GM12878 (cell line): ENCODE measurements around the gene CLASP2. TPM values are rescaled to one million over a fixed set of nuclear protein-coding genes. Genes with fewer than 3 reads are reported as not detected.

Experiments
- ATAC-seq: fragments of 200-7000 bp; cut with Tn5 transposase; 3 replicates; pipeline ENCODE4 v1.9.1; 2020; ENCODE audit warnings: mild to moderate bottlenecking, moderate library complexity
- BruUV-seq: library from RNA; stranded (reverse); fragments of 400-500 nt; replicated peaks from 2 replicates; lab custom pipeline; 2021; lab: Mats Ljungman, UMichigan
- CTCF ChIA-PET: fragments of 300-600 bp; sonication (Branson Sonifier 250); formaldehyde crosslinking; extraction: SDS; loops from one replicate; lab custom pipeline; 2021; ENCODE audit warnings: inconsistent platforms; lab: Yijun Ruan, JAX
- POLR2A ChIA-PET: fragments of 350-600 bp; formaldehyde crosslinking; extraction: SDS; loops from one replicate; lab custom pipeline; 2021; ENCODE audit warnings: inconsistent platforms; lab: Charles Lee
- RAD21 ChIA-PET: fragments of 300-600 bp; sonication (Branson Sonifier 250); formaldehyde crosslinking; loops from one replicate; lab custom pipeline; 2023; ENCODE audit warnings: antibody characterized with exemption; ENCODE audit not compliant: unreplicated experiment; lab: Charles Lee
- SMC1A ChIA-PET: fragments of 300-600 bp; sonication (Branson Sonifier 250); formaldehyde crosslinking; loops from one replicate; lab custom pipeline; 2023; ENCODE audit not compliant: unreplicated experiment, uncharacterized antibody; lab: Charles Lee
- DNase-seq: peaks from one replicate; pipeline ENCODE4 v3.0.0-alpha.2; 2011; ENCODE audit warnings: low read depth, low spot score
- FAIRE-seq: peaks from 3 replicates; lab custom pipeline; 2011; peaks lifted over from hg19 to GRCh38; lab: Jason Lieb, UNC
- H2AFZ ChIP-seq: 2 replicates; pipeline ENCODE4 v1.6.0; 2011; ENCODE audit warnings: low read depth, low read length, control low read depth; ENCODE audit not compliant: control insufficient read depth
- H3K27ac ChIP-seq: 2 replicates; pipeline ENCODE4 v1.5.1; 2011; ENCODE audit warnings: control low read depth; ENCODE audit not compliant: control insufficient read depth, insufficient read depth
- H3K27me3 ChIP-seq, 2 experiments: replicated peaks in 1 of 2; 2 replicates each; pipeline versions ENCODE4 v1.6.0 to v1.6.1; 2011; ENCODE audit warnings: low read length in 1 of 2; ENCODE audit not compliant: control insufficient read depth in 2 of 2, insufficient read depth in 2 of 2
- H3K36me3 ChIP-seq, 2 experiments: 2 replicates each; pipeline ENCODE4 v1.5.1; 2011; ENCODE audit warnings: low read length in 1 of 2; ENCODE audit not compliant: control insufficient read depth in 2 of 2, insufficient read depth in 2 of 2
- H3K4me1 ChIP-seq: 2 replicates; pipeline ENCODE4 v1.6.1; 2011; ENCODE audit warnings: mild to moderate bottlenecking, low read length, moderate library complexity, mixed read lengths; ENCODE audit not compliant: control insufficient read depth, insufficient read depth
- H3K4me2 ChIP-seq: 2 replicates; pipeline ENCODE4 v1.6.0; 2011; ENCODE audit warnings: control low read depth; ENCODE audit not compliant: control insufficient read depth, insufficient read depth
- H3K4me3 ChIP-seq: fragments of 200-600 bp; sonication (generic); 2 replicates; pipeline ENCODE4 v1.5.1; 2016
- H3K79me2 ChIP-seq: 2 replicates; pipeline ENCODE4 v1.6.0; 2011; ENCODE audit warnings: low read length; ENCODE audit not compliant: control insufficient read depth, insufficient read depth
- H3K9ac ChIP-seq: 2 replicates; pipeline ENCODE4 v1.8.0; 2011; ENCODE audit warnings: low read length, control low read depth, mixed read lengths; ENCODE audit not compliant: control insufficient read depth, insufficient read depth
- H3K9me3 ChIP-seq: replicated peaks from 3 replicates; pipeline ENCODE4 v1.5.1; 2011; ENCODE audit warnings: mild to moderate bottlenecking, low read length; ENCODE audit not compliant: control insufficient read depth, insufficient read depth
- H4K20me1 ChIP-seq: 2 replicates; pipeline ENCODE4 v1.6.0; 2011; ENCODE audit not compliant: control insufficient read depth, insufficient read depth
- CBX5 ChIP-seq: sonication (generic); IDR thresholded peaks from 2 replicates; pipeline ENCODE4 v1.6.1; 2016; ENCODE audit warnings: low read depth, moderate library complexity, mild to moderate bottlenecking, inconsistent platforms
- ESRRA ChIP-seq: IDR thresholded peaks from 2 replicates; pipeline ENCODE4 v1.6.1; 2012; ENCODE audit warnings: mild to moderate bottlenecking, low read length, improper control_type of control experiment
- MEF2A ChIP-seq: IDR thresholded peaks from 2 replicates; pipeline ENCODE4 v1.6.1; 2011; ENCODE audit warnings: low read depth, mild to moderate bottlenecking, low read length, moderate library complexity; ENCODE audit not compliant: insufficient read depth
- MXI1 ChIP-seq: fragments of 150-350 bp; IDR thresholded peaks from 2 replicates; pipeline ENCODE4 v1.6.1; 2011; ENCODE audit warnings: low read depth, mild to moderate bottlenecking, inconsistent platforms, low read length, improper control_type of control experiment
- PML ChIP-seq: IDR thresholded peaks from 2 replicates; pipeline ENCODE4 v1.6.1; 2012; ENCODE audit warnings: low read length, inconsistent platforms
- TCF7 ChIP-seq: IDR thresholded peaks from 2 replicates; pipeline ENCODE4 v1.6.1; 2014; ENCODE audit warnings: antibody characterized with exemption, borderline replicate concordance
- WRNIP1 ChIP-seq: IDR thresholded peaks from 2 replicates; pipeline ENCODE4 v1.6.1; 2011; ENCODE audit warnings: low read depth, low read length, improper control_type of control experiment, borderline replicate concordance
- WGBS: methylation state at CpG from one replicate; pipeline ENCODE4 v1.1.6; 2016; ENCODE audit warnings: low lambda C conversion rate; ENCODE audit not compliant: insufficient replicate concordance, insufficient coverage; ENCODE audit errors: missing lambda C conversion rate; 5-methylcytosine and 5-hydroxymethylcytosine counted together
- in situ Hi-C: fragments of 300-500 bp; cut with MboI; formaldehyde crosslinking; loops from 9 replicates; pipeline ENCODE4 v1.14.3; 2018; ENCODE audit warnings: mixed read lengths
- intact Hi-C: fragments of 100-400 bp; cut with micrococcal nuclease; formaldehyde crosslinking; loops from one replicate; pipeline ENCODE4 v1.14.2; 2022; ENCODE audit not compliant: unreplicated experiment
- polyA plus RNA-seq, 11 experiments: library from polyadenylated mRNA; depleted of rRNA in 4 of 11; unstranded in 6 of 11; stranded (reverse) in 5 of 11; fragments of >200 nt; fragmentation: Nextera tagmentation in 4 of 11; fragmentation: Illumina TruSeq in 1 of 11; extraction: Ambion mirVana in 4 of 11; extraction: Trizol in 1 of 11; gene quantifications; 1 replicate in 1 of 11; 2 replicates in 10 of 11; pipeline versions ENCODE4 v1.2.1 to v1.2.3, GENCODE V29; 2011 to 2016; ENCODE audit warnings: inconsistent platforms in 2 of 11, missing spikeins in 2 of 11, low read depth in 1 of 11
- total RNA-seq, 4 experiments: library from RNA; depleted of rRNA in 3 of 4; stranded (reverse); fragments of >200 nt in 3 of 4; fragmentation: Illumina TruSeq in 1 of 4; extraction: Trizol in 1 of 4; gene quantifications; 2 replicates each; pipeline versions ENCODE4 v1.2.1 to v1.2.3, GENCODE V29; 2013 to 2021
- TF ChIP-seq, protein P1 (sequence below): fragments of 450-650 bp; IDR thresholded peaks from 2 replicates; pipeline ENCODE4 v1.6.1; 2017; ENCODE audit warnings: mild to moderate bottlenecking, moderate library complexity
- TF ChIP-seq, protein P2 (sequence below): fragments of 450-650 bp; IDR thresholded peaks from 2 replicates; pipeline ENCODE4 v1.6.1; 2017; ENCODE audit warnings: borderline replicate concordance
- TF ChIP-seq, protein P3 (sequence below): fragments of 450-650 bp; conservative IDR thresholded peaks from 2 replicates; pipeline ENCODE4 v1.6.1; 2017; ENCODE audit warnings: mild to moderate bottlenecking, moderate library complexity
- TF ChIP-seq, protein P4 (sequence below): fragments of 450-650 bp; IDR thresholded peaks from 2 replicates; pipeline ENCODE4 v1.6.1; 2016; ENCODE audit warnings: mild to moderate bottlenecking, moderate library complexity, borderline replicate concordance

CLASP2 gene
- total and polyA plus RNA-seq, 10 of the 15 experiments (the other 5 are each of a cell fraction or from before 2014, with no cell fraction given), result 4.0 to 38.3 (median 26.8) TPM

DNA sequence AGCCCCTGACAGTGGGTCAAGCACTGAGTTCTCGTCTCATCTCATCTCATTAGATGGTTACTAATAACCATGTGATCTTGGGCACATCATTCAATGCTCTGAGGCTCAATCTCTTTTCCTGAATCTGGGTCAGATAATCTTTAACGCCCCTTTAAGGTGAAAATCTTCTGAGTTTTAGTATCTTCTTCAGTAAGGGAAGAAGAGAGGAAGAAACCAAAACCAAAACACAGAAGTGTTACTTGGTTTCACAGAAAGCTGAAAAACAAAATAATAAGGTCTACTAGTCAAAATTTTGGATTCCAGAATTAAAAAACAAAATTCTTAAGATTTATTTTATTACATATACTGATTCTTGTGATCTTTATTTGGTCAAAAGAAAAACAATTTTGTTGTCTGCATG lies 78.2 kb downstream of the CLASP2 start:
- whole genome bisulfite sequencing, result 100% methylated on average over 2 of the region's 2 CpGs
- POLR2A ChIA-PET, result no interaction called here
- no peaks in the 10 kb centered on the region for H3K9me3 ChIP-seq
- DNase-seq (no peak), ATAC-seq (peak; percentile 21; the same call in 1 of the 3 replicates), FAIRE-seq (no peak)
- intact Hi-C loops, result loop anchor here (5.0 kb wide), 1 partner anchor 77 kb away; the partner anchor contains the start of gene CLASP2
- no peak overlapping the region for H3K27ac ChIP-seq
- no peaks in the 10 kb centered on the region for H3K4me1 ChIP-seq
- no peaks in the 10 kb centered on the region; a peak in 2 of 4 replicates for H3K36me3 ChIP-seq
- no peak overlapping the region for H3K4me3 ChIP-seq
- RAD21 ChIA-PET, result no interaction called here
- no peaks in the 10 kb centered on the region for H3K27me3 ChIP-seq
- CTCF ChIA-PET, result interaction anchor here (1.9 kb wide), 1 partner anchor 147 kb away, joined by 7 read pairs; no protein-coding TSS in a partner anchor
- H3K79me2 ChIP-seq, result no peaks in the 10 kb centered on the region
- no peak overlapping the region for H2AFZ ChIP-seq
- H4K20me1 ChIP-seq, result no peaks in the 10 kb centered on the region
- in situ Hi-C loops, result loop anchor here (5.0 kb wide), 1 partner anchor 147 kb away; no protein-coding TSS in a partner anchor
- no TSS peak for BruUV-seq
- SMC1A ChIA-PET, result interaction anchor here (0.6 to 2.6 kb wide), 5 partner anchors 8 to 147 kb away, joined by 3 to 11 read pairs (median 3); no protein-coding TSS in a partner anchor
- no peak overlapping the region; the same call in 1 of the 2 replicates for H3K4me2 ChIP-seq
- no peak overlapping the region for H3K9ac ChIP-seq
- TF ChIP-seq, protein P1, sequence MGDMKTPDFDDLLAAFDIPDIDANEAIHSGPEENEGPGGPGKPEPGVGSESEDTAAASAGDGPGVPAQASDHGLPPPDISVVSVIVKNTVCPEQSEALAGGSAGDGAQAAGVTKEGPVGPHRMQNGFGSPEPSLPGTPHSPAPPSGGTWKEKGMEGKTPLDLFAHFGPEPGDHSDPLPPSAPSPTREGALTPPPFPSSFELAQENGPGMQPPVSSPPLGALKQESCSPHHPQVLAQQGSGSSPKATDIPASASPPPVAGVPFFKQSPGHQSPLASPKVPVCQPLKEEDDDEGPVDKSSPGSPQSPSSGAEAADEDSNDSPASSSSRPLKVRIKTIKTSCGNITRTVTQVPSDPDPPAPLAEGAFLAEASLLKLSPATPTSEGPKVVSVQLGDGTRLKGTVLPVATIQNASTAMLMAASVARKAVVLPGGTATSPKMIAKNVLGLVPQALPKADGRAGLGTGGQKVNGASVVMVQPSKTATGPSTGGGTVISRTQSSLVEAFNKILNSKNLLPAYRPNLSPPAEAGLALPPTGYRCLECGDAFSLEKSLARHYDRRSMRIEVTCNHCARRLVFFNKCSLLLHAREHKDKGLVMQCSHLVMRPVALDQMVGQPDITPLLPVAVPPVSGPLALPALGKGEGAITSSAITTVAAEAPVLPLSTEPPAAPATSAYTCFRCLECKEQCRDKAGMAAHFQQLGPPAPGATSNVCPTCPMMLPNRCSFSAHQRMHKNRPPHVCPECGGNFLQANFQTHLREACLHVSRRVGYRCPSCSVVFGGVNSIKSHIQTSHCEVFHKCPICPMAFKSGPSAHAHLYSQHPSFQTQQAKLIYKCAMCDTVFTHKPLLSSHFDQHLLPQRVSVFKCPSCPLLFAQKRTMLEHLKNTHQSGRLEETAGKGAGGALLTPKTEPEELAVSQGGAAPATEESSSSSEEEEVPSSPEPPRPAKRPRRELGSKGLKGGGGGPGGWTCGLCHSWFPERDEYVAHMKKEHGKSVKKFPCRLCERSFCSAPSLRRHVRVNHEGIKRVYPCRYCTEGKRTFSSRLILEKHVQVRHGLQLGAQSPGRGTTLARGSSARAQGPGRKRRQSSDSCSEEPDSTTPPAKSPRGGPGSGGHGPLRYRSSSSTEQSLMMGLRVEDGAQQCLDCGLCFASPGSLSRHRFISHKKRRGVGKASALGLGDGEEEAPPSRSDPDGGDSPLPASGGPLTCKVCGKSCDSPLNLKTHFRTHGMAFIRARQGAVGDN, result no peak
- no peak for TF ChIP-seq ESRRA
- TF ChIP-seq TCF7, result no peak
- TF ChIP-seq, protein P2, sequence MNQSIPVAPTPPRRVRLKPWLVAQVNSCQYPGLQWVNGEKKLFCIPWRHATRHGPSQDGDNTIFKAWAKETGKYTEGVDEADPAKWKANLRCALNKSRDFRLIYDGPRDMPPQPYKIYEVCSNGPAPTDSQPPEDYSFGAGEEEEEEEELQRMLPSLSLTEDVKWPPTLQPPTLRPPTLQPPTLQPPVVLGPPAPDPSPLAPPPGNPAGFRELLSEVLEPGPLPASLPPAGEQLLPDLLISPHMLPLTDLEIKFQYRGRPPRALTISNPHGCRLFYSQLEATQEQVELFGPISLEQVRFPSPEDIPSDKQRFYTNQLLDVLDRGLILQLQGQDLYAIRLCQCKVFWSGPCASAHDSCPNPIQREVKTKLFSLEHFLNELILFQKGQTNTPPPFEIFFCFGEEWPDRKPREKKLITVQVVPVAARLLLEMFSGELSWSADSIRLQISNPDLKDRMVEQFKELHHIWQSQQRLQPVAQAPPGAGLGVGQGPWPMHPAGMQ, result no peak
- TF ChIP-seq PML, result no peak
- TF ChIP-seq, protein P3, sequence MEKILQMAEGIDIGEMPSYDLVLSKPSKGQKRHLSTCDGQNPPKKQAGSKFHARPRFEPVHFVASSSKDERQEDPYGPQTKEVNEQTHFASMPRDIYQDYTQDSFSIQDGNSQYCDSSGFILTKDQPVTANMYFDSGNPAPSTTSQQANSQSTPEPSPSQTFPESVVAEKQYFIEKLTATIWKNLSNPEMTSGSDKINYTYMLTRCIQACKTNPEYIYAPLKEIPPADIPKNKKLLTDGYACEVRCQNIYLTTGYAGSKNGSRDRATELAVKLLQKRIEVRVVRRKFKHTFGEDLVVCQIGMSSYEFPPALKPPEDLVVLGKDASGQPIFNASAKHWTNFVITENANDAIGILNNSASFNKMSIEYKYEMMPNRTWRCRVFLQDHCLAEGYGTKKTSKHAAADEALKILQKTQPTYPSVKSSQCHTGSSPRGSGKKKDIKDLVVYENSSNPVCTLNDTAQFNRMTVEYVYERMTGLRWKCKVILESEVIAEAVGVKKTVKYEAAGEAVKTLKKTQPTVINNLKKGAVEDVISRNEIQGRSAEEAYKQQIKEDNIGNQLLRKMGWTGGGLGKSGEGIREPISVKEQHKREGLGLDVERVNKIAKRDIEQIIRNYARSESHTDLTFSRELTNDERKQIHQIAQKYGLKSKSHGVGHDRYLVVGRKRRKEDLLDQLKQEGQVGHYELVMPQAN, result no peak
- TF ChIP-seq, protein P4, sequence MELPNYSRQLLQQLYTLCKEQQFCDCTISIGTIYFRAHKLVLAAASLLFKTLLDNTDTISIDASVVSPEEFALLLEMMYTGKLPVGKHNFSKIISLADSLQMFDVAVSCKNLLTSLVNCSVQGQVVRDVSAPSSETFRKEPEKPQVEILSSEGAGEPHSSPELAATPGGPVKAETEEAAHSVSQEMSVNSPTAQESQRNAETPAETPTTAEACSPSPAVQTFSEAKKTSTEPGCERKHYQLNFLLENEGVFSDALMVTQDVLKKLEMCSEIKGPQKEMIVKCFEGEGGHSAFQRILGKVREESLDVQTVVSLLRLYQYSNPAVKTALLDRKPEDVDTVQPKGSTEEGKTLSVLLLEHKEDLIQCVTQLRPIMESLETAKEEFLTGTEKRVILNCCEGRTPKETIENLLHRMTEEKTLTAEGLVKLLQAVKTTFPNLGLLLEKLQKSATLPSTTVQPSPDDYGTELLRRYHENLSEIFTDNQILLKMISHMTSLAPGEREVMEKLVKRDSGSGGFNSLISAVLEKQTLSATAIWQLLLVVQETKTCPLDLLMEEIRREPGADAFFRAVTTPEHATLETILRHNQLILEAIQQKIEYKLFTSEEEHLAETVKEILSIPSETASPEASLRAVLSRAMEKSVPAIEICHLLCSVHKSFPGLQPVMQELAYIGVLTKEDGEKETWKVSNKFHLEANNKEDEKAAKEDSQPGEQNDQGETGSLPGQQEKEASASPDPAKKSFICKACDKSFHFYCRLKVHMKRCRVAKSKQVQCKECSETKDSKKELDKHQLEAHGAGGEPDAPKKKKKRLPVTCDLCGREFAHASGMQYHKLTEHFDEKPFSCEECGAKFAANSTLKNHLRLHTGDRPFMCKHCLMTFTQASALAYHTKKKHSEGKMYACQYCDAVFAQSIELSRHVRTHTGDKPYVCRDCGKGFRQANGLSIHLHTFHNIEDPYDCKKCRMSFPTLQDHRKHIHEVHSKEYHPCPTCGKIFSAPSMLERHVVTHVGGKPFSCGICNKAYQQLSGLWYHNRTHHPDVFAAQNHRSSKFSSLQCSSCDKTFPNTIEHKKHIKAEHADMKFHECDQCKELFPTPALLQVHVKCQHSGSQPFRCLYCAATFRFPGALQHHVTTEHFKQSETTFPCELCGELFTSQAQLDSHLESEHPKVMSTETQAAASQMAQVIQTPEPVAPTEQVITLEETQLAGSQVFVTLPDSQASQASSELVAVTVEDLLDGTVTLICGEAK, result no peak
- TF ChIP-seq CBX5, result no peak
- no peak for TF ChIP-seq MXI1
- no peak for TF ChIP-seq MEF2A
- no peak for TF ChIP-seq WRNIP1
